ENCODE measurements around the gene RPS21.

- TF ChIP-seq CTCF (IDR thresholded peaks at IDR 0.05) (no peak), POLR2A (IDR thresholded peaks at IDR 0.05) (no peak)
Observed at GRCh38 chr20:62359043-62359490, 27.8 kb upstream of the RPS21 start.
